SW480 (cell line): ENCODE measurements around the gene MAP3K7CL.
A peak's percentile ranks its signal among the peaks of the same experiment; 100 is the strongest.

ENCODE experiments used
- DNase-seq: peaks from one replicate; pipeline ENCODE4 v3.0.0-alpha.2; 2016; ENCODE audit warnings: low spot score

The MAP3K7CL gene

DNA sequence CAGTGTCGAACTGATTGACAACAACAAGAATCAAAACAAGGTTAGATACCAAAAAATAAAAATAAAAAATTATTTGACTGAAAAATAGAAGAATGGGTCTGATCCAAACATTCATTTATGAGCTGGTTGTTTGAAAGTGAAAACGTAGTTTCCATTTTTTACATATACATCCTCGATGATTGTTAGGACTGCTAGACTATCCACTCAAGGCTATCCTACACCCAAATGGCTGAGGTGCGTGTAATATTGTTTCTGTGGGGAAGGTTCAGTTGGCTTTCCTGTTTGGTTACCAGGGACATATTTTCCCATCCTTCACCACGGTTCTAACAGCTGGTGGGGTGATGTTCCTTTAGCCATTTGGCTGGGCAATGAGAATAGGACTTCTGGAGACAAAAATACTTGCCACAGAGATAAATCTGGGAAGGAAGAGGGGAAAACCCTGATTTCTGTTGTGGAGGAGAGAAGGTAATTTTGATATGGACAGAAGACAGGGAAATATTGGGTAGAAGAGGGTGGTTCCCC lies 66.3 kb downstream of the MAP3K7CL start:
- DNase-seq = no peak

- DNase-seq = no peak
Observed at GRCh38 chr21:29201186-29201585, 70.7 kb downstream of the MAP3K7CL start.

DNA sequence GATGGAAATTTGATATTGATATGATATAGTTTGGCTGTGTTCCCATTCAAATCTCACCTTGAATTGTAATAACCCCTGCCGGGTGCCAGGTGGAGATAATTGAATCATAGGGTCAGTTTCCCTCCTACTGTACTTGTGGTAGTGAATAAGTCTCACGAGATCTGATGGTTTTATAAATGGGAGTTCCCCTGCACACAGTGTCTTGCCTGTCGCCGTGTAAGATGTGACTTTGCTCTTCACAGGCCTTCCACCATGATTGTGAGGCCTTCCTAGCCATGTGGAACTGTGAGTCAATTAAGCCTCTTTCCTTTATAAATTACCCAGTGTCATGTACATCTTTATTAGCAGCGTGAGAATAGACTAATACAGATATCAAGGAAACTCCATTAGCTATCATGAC lies 74.6 kb downstream of the MAP3K7CL start:
- DNase-seq = no peak

GRCh38 chr21:29205988-29206387 lies 75.5 kb downstream of the MAP3K7CL start:
- DNase-seq = no peak

DNA sequence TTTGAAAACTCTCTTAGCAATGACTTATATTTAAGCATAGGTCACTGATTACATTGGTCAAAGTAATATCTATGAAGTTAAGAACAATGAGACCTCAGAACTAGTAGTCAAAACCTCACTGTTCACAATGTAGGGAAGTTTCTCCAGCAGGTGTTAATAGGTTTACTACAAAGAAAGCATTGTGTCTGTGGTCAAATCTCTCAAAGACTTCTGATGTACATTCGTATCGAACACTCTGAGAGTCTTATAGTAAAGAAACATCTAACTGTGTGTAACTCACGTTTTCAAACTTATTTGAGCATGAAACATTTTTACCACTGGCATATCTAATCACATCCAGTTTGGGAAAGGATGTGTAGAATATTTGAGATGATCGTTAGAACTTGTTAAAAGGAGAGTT lies 76.0 kb downstream of the MAP3K7CL start:
- DNase-seq = peak; percentile 23

DNA sequence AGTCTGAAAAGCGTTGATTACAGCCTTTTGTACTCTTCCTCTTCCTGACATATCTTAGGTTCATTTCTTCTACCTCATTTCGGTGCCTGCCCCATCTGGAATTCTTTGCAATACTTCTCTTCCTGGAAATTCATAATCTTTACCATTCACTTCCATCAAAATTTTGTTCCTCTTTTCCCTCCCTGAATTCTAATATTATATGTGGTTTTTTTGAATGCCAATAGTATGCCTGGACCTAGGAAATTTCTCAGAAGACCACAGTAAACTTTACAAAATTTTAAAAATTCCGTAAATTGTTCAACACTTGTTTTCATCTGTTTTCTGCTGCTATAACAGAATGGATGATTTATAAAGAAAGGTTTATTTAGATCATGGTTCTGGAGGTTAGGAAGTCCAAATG lies 76.8 kb downstream of the MAP3K7CL start:
- DNase-seq = no peak

GRCh38 chr21:29208044-29208681 lies 77.7 kb downstream of the MAP3K7CL start:
- DNase-seq = no peak

DNA sequence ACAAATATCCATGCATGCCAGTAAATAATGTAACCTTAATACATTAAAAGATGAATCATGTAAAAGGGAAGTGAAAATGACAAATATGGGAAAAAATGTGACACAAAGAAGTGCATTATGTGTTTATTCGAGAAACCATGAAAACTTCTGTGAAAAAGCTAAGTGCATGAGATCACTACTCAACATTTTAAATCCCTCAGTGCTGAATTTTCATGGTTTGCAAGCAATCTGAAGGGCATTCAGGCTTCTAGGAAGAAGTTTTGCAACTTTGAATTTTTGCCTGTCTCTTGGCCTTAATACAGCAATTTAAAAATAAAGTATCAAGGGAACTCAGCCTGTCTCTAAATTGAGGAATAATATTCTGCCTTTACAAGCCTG lies 78.2 kb downstream of the MAP3K7CL start:
- DNase-seq = no peak

GRCh38 chr21:29209696-29210095 lies 79.3 kb downstream of the MAP3K7CL start:
- no peak for DNase-seq

DNA sequence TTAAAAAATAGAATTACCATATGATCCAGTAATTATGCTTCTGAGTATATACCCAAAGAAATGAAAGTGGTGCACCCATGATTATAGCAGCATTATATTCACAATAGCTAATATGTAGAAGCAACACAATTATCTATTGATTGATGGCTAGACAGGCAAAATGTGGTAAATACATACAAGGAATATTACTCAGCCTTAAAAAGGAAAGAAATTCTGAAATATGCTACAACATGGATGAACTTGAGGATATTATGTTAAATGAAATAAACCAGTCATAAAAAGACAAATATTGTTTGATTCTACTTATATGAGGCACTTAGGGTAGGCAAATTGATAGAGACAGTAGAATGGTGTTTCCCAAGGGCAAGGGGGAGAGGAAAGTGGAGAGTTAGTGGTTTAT lies 80.8 kb downstream of the MAP3K7CL start:
- no peak for DNase-seq

- no peak for DNase-seq
Observed at GRCh38 chr21:29212446-29212845, 82.0 kb downstream of the MAP3K7CL start.

- no peak for DNase-seq
Observed at GRCh38 chr21:29213513-29214385, 83.3 kb downstream of the MAP3K7CL start.

- DNase-seq = no peak
Observed at GRCh38 chr21:29215709-29216108, 85.3 kb downstream of the MAP3K7CL start.

- peak; percentile 74 for DNase-seq
Observed at GRCh38 chr21:29217818-29218291, 87.4 kb downstream of the MAP3K7CL start.

DNA sequence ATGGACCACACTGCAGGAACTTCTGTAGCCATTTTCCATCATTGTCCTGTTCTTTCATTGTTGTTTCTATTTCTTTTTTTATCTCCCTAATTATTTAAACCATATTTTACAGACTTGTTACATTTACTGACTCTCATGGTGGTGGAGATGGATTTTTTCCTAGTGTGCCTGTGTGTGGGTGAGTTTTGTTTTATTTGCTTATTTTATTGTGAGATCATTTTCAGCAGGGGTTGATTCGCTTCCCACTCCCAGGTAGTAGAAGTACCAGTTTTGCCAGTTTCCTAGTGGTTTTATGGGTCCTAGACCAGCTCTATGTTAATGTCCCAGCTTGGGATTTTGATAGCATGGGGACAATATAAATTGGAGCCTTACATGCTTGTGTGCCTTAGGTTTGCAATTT lies 88.3 kb downstream of the MAP3K7CL start:
- DNase-seq = no peak

DNA sequence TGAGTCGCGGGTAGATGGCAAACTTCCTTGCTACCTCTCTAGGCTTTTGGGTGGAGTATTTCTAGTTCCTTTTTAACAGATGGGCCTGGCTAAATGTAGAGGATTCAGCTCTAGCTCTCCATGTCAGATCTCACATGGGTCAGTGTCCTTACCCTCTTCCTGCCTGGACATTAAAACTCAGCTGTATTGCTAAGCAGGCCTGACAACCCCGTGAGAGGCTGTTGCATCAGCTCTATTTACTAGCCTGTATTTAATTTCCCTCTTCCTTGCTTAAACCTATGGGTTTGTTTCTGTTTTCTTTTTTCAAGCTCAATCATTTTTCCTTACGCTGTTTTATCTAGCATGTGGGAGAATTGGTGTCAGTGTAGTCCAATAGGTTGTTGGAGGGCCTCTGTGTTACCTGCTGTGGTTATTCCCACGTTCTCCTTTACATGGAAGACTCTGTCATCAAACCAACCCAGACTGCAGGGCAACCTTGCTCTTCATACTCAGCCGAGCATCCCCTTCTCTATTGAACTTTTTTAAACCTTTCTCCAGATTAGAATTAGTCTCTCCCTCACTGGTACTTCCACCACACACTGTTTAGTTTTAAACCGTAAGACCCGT lies 88.8 kb downstream of the MAP3K7CL start:
- DNase-seq = no peak

DNA sequence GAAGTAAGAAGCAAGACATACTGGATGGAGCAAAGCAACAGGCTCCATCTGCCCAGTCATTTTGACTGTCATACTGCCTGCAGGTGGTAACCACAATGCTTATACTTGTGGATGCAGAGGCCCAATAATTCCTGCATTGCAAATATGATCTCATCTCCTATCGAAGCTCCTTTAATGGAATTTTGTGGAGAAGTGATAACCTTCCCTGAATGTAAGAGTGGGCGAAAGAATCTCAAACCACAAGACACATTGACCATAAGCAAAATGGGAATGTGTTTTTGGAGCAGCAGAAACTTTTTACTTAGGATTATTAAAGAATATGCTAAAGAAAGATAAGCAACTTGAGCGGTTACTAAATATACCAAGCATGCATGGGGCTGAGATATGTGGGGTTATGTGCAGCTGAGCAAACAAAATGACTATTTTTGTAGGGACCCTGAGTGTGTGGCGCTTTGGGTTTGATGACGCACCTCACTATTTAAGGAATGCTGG lies 90.9 kb downstream of the MAP3K7CL start:
- no peak for DNase-seq

- DNase-seq = no peak
Observed at GRCh38 chr21:29224006-29224405, 93.6 kb downstream of the MAP3K7CL start.
